T-cell (primary cell): Measurements from ENCODE around the gene JAKMIP1. TPM values are rescaled to one million over a fixed set of nuclear protein-coding genes. Genes with fewer than 3 reads are reported as not detected.

Source experiments
- ATAC-seq, 4 experiments: fragments of 200-7000 bp in 3 of 4; fragments of 150-1000 bp in 1 of 4; cut with Tn5 transposase; replicated peaks in 1 of 4; 1 replicate in 3 of 4; 2 replicates in 1 of 4; pipeline ENCODE4 v1.10.0; 2021; ENCODE audit warnings: moderate library complexity in 3 of 4, mild to moderate bottlenecking in 2 of 4, moderate number of reproducible peaks in 1 of 4
- CTCF ChIA-PET, 2 donors: fragments of 300-600 bp; sonication (Branson Sonifier 250); formaldehyde crosslinking; loops; one replicate each; lab custom pipeline; 2022; ENCODE audit warnings: antibody characterized with exemption in 2 of 2; lab: Charles Lee
- POLR2A ChIA-PET, 2 donors: fragments of 300-600 bp; sonication (Branson Sonifier 250); formaldehyde crosslinking; loops; one replicate each; lab custom pipeline; 2022; ENCODE audit warnings: antibody characterized with exemption in 2 of 2; lab: Charles Lee
- DNase-seq, 35 experiments: peaks; one replicate each; pipeline versions ENCODE4 v3.0.0 to v3.0.0-alpha.2; 2013 to 2023
- H3K27ac ChIP-seq: one replicate; pipeline ENCODE4 v1.5.1; 2013; ENCODE audit warnings: low read length
- H3K27me3 ChIP-seq, 2 experiments: replicated peaks in 1 of 2; 1 replicate in 1 of 2; 2 replicates in 1 of 2; pipeline versions ENCODE4 v1.6.1 to v1.7.0; 2013; ENCODE audit warnings: low read length in 1 of 2, mixed read lengths in 1 of 2; ENCODE audit not compliant: control insufficient read depth in 2 of 2, insufficient read depth in 2 of 2; ENCODE audit errors: extremely low read depth in 1 of 2
- H3K36me3 ChIP-seq, 2 donors: 1 replicate in 1 of 2; 2 replicates in 1 of 2; pipeline versions ENCODE4 v1.6.1 to v1.7.0; 2013; ENCODE audit warnings: low read length in 1 of 2; ENCODE audit not compliant: control insufficient read depth in 2 of 2, insufficient read depth in 1 of 2; ENCODE audit errors: extremely low read depth in 1 of 2
- H3K4me1 ChIP-seq, 2 experiments: 1 replicate in 1 of 2; 2 replicates in 1 of 2; pipeline versions ENCODE4 v1.6.1 to v1.7.0; 2013; ENCODE audit warnings: low read length in 2 of 2, mixed read lengths in 1 of 2; ENCODE audit not compliant: insufficient read depth in 2 of 2, control insufficient read depth in 1 of 2; ENCODE audit errors: extremely low read depth in 1 of 2
- H3K4me3 ChIP-seq, 2 donors: 1 replicate in 1 of 2; 2 replicates in 1 of 2; pipeline versions ENCODE4 v1.5.1 to v1.7.0; 2013; ENCODE audit warnings: mild to moderate bottlenecking in 2 of 2, low read length in 1 of 2, moderate library complexity in 1 of 2; ENCODE audit not compliant: control insufficient read depth in 1 of 2; ENCODE audit errors: extremely low read depth in 1 of 2
- H3K9me3 ChIP-seq: 2 replicates; pipeline ENCODE4 v1.7.0; 2013
- H3K27ac Mint-ChIP-seq, 2 donors: one replicate each; pipeline ENCODE4 v1.8.0; 2020 to 2021; ENCODE audit warnings: mild to moderate bottlenecking in 2 of 2, mixed read lengths in 2 of 2
- H3K27me3 Mint-ChIP-seq, 2 donors: one replicate each; pipeline ENCODE4 v1.8.0; 2021 to 2022; ENCODE audit warnings: mixed read lengths in 2 of 2
- H3K36me3 Mint-ChIP-seq: one replicate; pipeline ENCODE4 v1.8.0; 2021; ENCODE audit warnings: mixed read lengths
- H3K4me1 Mint-ChIP-seq, 3 donors: one replicate each; pipeline ENCODE4 v1.8.0; 2020 to 2022; ENCODE audit warnings: mixed read lengths in 3 of 3, mild to moderate bottlenecking in 1 of 3
- H3K4me3 Mint-ChIP-seq, 3 donors: one replicate each; pipeline ENCODE4 v1.8.0; 2020 to 2022; ENCODE audit warnings: mild to moderate bottlenecking in 3 of 3, mixed read lengths in 3 of 3, moderate library complexity in 3 of 3
- H3K9me3 Mint-ChIP-seq, 3 donors: one replicate each; pipeline ENCODE4 v1.8.0; 2020 to 2022; ENCODE audit warnings: mixed read lengths in 3 of 3
- WGBS: methylation state at CpG from one replicate; pipeline ENCODE4 v1.1.5; 2013; ENCODE audit warnings: missing lambda C conversion rate; ENCODE audit not compliant: insufficient coverage; 5-methylcytosine and 5-hydroxymethylcytosine counted together
- total RNA-seq, 35 experiments: library from RNA in 6 of 35; stranded (reverse) in 6 of 35; fragments of 120-200 nt in 1 of 35; gene quantifications; one replicate each; pipeline versions ENCODE4 v1.2.1 to v1.2.4 and lab custom pipeline; 2013 to 2026

The JAKMIP1 gene
- total RNA-seq, 5 donors from 2014 or later (not counting 1 experiment from before 2014, with no cell fraction given): 3.5 to 14.0 (median 6.1) TPM

GRCh38 chr4:6172093-6172926 is 28.0 kb downstream of the JAKMIP1 start:
- no peak overlapping the region for H3K27ac ChIP-seq
- CTCF ChIA-PET: interaction anchor here in 1 of 2 donors (0.6 to 1.8 kb wide), 2 partner anchors 38 to 78 kb away, joined by 4 to 9 read pairs; no protein-coding TSS in a partner anchor
- ATAC-seq (peak; percentile 40 to 86 (median 72)), DNase-seq (peak in 16 of 35 experiments; percentile 3 to 45 (median 15))
- H3K27me3 ChIP-seq: no peaks in the 10 kb centered on the region
- no peaks in the 10 kb centered on the region for H3K36me3 ChIP-seq
- no peak overlapping the region for H3K4me3 ChIP-seq
- POLR2A ChIA-PET: no interaction called here
- Mint-ChIP-seq H3K27ac (peak overlapping the region; percentile 72 to 89), H3K4me3 (peak overlapping the region in 1 of 3 donors; percentile 14), H3K27me3 (peaks cover 1% of the 10 kb centered on the region in 2 donors), H3K4me1 (peaks cover under 1 to 37% (median 10%) of the 10 kb centered on the region in 3 donors), H3K9me3 (peaks cover 0 to 6% (median 0%) of the 10 kb centered on the region in 3 donors), H3K36me3 (peaks cover 3% of the 10 kb centered on the region)
- WGBS: 56% methylated on average over 3 of the region's 9 CpGs
- peaks cover 0 to 41% of the 10 kb centered on the region in 2 experiments for H3K4me1 ChIP-seq
- no peaks in the 10 kb centered on the region for H3K9me3 ChIP-seq

- Histone ChIP-seq H3K4me1 (peaks cover 0 to 28% of the 10 kb centered on the region in 2 experiments), H3K9me3 (no peaks in the 10 kb centered on the region), H3K27me3 (no peaks in the 10 kb centered on the region), H3K4me3 (no peak overlapping the region), H3K27ac (no peak overlapping the region), H3K36me3 (no peaks in the 10 kb centered on the region)
- ChIA-PET POLR2A (no interaction called here), CTCF (interaction anchor here in 1 of 2 donors (0.7 kb wide), 1 partner anchor 38 kb away, joined by 3 read pairs; no protein-coding TSS in a partner anchor)
- peaks cover 0 to 6% (median 4%) of the 10 kb centered on the region in 3 donors for H3K9me3 Mint-ChIP-seq
- peaks cover 10% of the 10 kb centered on the region for H3K36me3 Mint-ChIP-seq
- H3K27ac Mint-ChIP-seq: no peak overlapping the region
- H3K4me3 Mint-ChIP-seq: no peak overlapping the region
- H3K4me1 Mint-ChIP-seq: peaks cover 0 to 35% (median 9%) of the 10 kb centered on the region in 3 donors
- ATAC-seq (no peak), DNase-seq (no peak)
- H3K27me3 Mint-ChIP-seq: peaks cover 0 to 4% of the 10 kb centered on the region in 2 donors
- no CpG with 5 or more reads among the region's 4 CpGs for WGBS
Measured at GRCh38 chr4:6169239-6169638, 31.1 kb downstream of the JAKMIP1 start.

- Mint-ChIP-seq H3K4me1 (peaks cover 0 to 7% (median 0%) of the 10 kb centered on the region in 3 donors), H3K9me3 (peaks cover 0 to 10% (median under 1%) of the 10 kb centered on the region in 3 donors), H3K36me3 (peaks cover 10% of the 10 kb centered on the region), H3K27ac (no peak overlapping the region), H3K27me3 (peaks cover 0 to 4% of the 10 kb centered on the region in 2 donors), H3K4me3 (no peak overlapping the region)
- Histone ChIP-seq H3K4me1 (peaks cover 0 to 10% of the 10 kb centered on the region in 2 experiments), H3K27me3 (no peaks in the 10 kb centered on the region), H3K27ac (no peak overlapping the region), H3K36me3 (peaks cover 0 to 2% of the 10 kb centered on the region in 2 donors), H3K9me3 (no peaks in the 10 kb centered on the region), H3K4me3 (no peak overlapping the region)
- 97% methylated on average over 6 of the region's 6 CpGs for WGBS
- ATAC-seq (no peak), DNase-seq (no peak)
- POLR2A ChIA-PET: no interaction called here
- CTCF ChIA-PET: no interaction called here
Measured at GRCh38 chr4:6165766-6166165, 34.6 kb downstream of the JAKMIP1 start.

GRCh38 chr4:6162885-6163284 is 37.5 kb downstream of the JAKMIP1 start:
- 82% methylated on average over 4 of the region's 6 CpGs for WGBS
- ATAC-seq: no peak
- Histone ChIP-seq H3K9me3 (no peaks in the 10 kb centered on the region), H3K36me3 (peaks cover 0 to 2% of the 10 kb centered on the region in 2 donors), H3K4me3 (no peak overlapping the region), H3K27me3 (peaks cover 0 to 2% of the 10 kb centered on the region in 2 experiments), H3K27ac (no peak overlapping the region), H3K4me1 (peaks cover 0 to 10% of the 10 kb centered on the region in 2 experiments)
- H3K27me3 Mint-ChIP-seq: peaks cover 0 to 8% of the 10 kb centered on the region in 2 donors
- H3K27ac Mint-ChIP-seq: no peak overlapping the region
- DNase-seq: no peak
- H3K4me1 Mint-ChIP-seq: peaks cover 0 to 17% (median 0%) of the 10 kb centered on the region in 3 donors
- POLR2A ChIA-PET: no interaction called here
- no peak overlapping the region for H3K4me3 Mint-ChIP-seq
- peaks cover 0 to 10% (median 3%) of the 10 kb centered on the region in 3 donors for H3K9me3 Mint-ChIP-seq
- CTCF ChIA-PET: no interaction called here
- peaks cover 9% of the 10 kb centered on the region for H3K36me3 Mint-ChIP-seq

- H3K27ac ChIP-seq: no peak overlapping the region
- Mint-ChIP-seq H3K9me3 (peaks cover 0 to 10% (median 3%) of the 10 kb centered on the region in 3 donors), H3K27ac (no peak overlapping the region), H3K36me3 (peaks cover 6% of the 10 kb centered on the region), H3K4me1 (peaks cover 0 to 10% (median 0%) of the 10 kb centered on the region in 3 donors), H3K27me3 (peaks cover 0 to 4% of the 10 kb centered on the region in 2 donors), H3K4me3 (no peak overlapping the region)
- ChIA-PET CTCF (no interaction called here), POLR2A (no interaction called here)
- H3K27me3 ChIP-seq: peaks cover 0 to 3% of the 10 kb centered on the region in 2 experiments
- DNase-seq (no peak), ATAC-seq (no peak)
- no peaks in the 10 kb centered on the region for H3K9me3 ChIP-seq
- peaks cover 0 to 2% of the 10 kb centered on the region in 2 donors for H3K36me3 ChIP-seq
- no peak overlapping the region for H3K4me3 ChIP-seq
- 89% methylated on average over 10 of the region's 10 CpGs for WGBS
- peaks cover 0 to under 1% of the 10 kb centered on the region in 2 experiments for H3K4me1 ChIP-seq
Measured at GRCh38 chr4:6161921-6162464, 38.4 kb downstream of the JAKMIP1 start.

- Histone ChIP-seq H3K27me3 (peaks cover 0 to 3% of the 10 kb centered on the region in 2 experiments), H3K9me3 (no peaks in the 10 kb centered on the region), H3K4me1 (no peaks in the 10 kb centered on the region), H3K4me3 (no peak overlapping the region), H3K36me3 (peaks cover 0 to 2% of the 10 kb centered on the region in 2 donors), H3K27ac (no peak overlapping the region)
- peaks cover 0 to 10% (median 0%) of the 10 kb centered on the region in 3 donors for H3K4me1 Mint-ChIP-seq
- WGBS: 85% methylated on average over 10 of the region's 12 CpGs
- peaks cover 6% of the 10 kb centered on the region for H3K36me3 Mint-ChIP-seq
- peaks cover 0 to 4% of the 10 kb centered on the region in 2 donors for H3K27me3 Mint-ChIP-seq
- H3K27ac Mint-ChIP-seq: no peak overlapping the region
- ChIA-PET POLR2A (no interaction called here), CTCF (no interaction called here)
- peaks cover 0 to 10% (median 3%) of the 10 kb centered on the region in 3 donors for H3K9me3 Mint-ChIP-seq
- H3K4me3 Mint-ChIP-seq: no peak overlapping the region
- ATAC-seq (no peak), DNase-seq (no peak)
Measured at GRCh38 chr4:6160536-6160935, 39.8 kb downstream of the JAKMIP1 start.
